HFF-Myc (cell line): ENCODE measurements around the gene USP53.
A peak's percentile ranks its signal among the peaks of the same experiment; 100 is the strongest.

Source experiments
- DNase-seq: peaks from one replicate; pipeline ENCODE4 v3.0.0-alpha.2; 2011; ENCODE audit warnings: low read depth; ENCODE audit errors: extremely low read depth
- H3K4me3 ChIP-seq: replicated peaks from 2 replicates; pipeline ENCODE4 v1.5.1; 2011; ENCODE audit warnings: low read depth, mild to moderate bottlenecking, control low read depth, low read length
- CTCF ChIP-seq: IDR thresholded peaks from 2 replicates; pipeline ENCODE4 v1.5.1; 2012; ENCODE audit warnings: mild to moderate bottlenecking, low read depth, low read length, control low read depth; ENCODE audit errors: missing control alignments

USP53 gene

GRCh38 chr4:119207051-119207450 is 5.5 kb upstream of the USP53 start:
- no peak for TF ChIP-seq CTCF
- DNase-seq = peak; percentile 44
- no peak overlapping the region for H3K4me3 ChIP-seq

- peak; percentile 94 for DNase-seq
- no peak overlapping the region for H3K4me3 ChIP-seq
- no peak for TF ChIP-seq CTCF
These were observed 3.4 kb upstream of the USP53 start for GRCh38 chr4:119209077-119209476.

- no peak for DNase-seq
- TF ChIP-seq CTCF = no peak
- H3K4me3 ChIP-seq = no peak overlapping the region
These were observed 2.9 kb upstream of the USP53 start for GRCh38 chr4:119209586-119209985.

GRCh38 chr4:119210775-119211174 is 1.7 kb upstream of the USP53 start:
- no peak for DNase-seq
- no peak for TF ChIP-seq CTCF
- peak overlapping the region; percentile 79 for H3K4me3 ChIP-seq

GRCh38 chr4:119211867-119212233 is 663 bp upstream of the USP53 start:
- DNase-seq = no peak
- peak overlapping the region; percentile 79 for H3K4me3 ChIP-seq
- TF ChIP-seq CTCF = no peak

GRCh38 chr4:119212964-119213606 is 572 bp downstream of the USP53 start:
- peak; percentile 77 for DNase-seq
- H3K4me3 ChIP-seq = peak overlapping the region; percentile 79
- TF ChIP-seq CTCF = peak; percentile 17

- no peak for DNase-seq
- TF ChIP-seq CTCF = no peak
- H3K4me3 ChIP-seq = peak overlapping the region; percentile 22; the same call in 1 of the 2 replicates
These were observed 5.6 kb downstream of the USP53 start for GRCh38 chr4:119218093-119218492.
